Astrocyte of the cerebellum (primary cell): ENCODE data around the gene MEGF8.

Experiments
- DNase-seq: peaks from one replicate; pipeline ENCODE4 v3.0.0-alpha.2; 2011; ENCODE audit warnings: low read depth
- H3K4me3 ChIP-seq: 2 replicates; pipeline ENCODE4 v1.5.1; 2011; ENCODE audit warnings: mild to moderate bottlenecking, low read depth, low read length, moderate library complexity
- CTCF ChIP-seq: IDR thresholded peaks from 2 replicates; pipeline ENCODE4 v1.5.1; 2012; ENCODE audit warnings: low read length, low read depth, moderate library complexity, mild to moderate bottlenecking; ENCODE audit errors: missing control alignments
- in situ Hi-C: cut with HindIII; loops from 2 replicates; pipeline ENCODE4 v1.10.0; 2017; ENCODE audit warnings: low sequenced_read_pairs

MEGF8 gene

DNA sequence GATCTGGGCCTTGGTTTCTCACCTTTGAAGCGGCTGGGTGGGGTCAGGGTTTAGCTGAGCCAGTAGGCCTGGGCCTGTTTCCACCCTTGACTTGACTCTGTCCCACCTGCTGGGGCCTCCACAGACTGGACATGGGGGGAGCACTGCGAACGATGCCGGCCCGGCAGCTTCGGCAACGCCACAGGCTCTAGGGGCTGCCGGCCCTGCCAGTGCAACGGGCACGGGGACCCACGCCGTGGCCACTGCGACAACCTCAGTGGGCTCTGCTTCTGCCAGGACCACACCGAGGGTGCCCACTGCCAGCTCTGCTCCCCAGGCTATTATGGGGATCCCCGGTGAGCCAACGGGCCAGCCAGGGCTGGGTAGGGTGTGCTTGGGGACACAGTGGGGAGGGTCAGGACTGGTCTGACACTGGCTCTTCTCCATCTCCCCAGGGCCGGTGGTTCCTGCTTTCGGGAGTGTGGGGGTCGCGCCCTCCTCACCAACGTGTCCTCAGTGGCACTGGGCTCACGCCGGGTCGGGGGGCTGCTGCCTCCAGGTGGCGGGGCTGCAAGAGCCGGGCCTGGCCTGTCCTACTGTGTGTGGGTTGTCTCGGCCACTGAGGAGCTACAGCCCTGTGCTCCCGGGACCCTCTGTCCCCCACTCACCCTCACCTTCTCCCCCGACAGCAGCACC, 28.0 kb downstream of the MEGF8 start:
- H3K4me3 ChIP-seq, result no peak overlapping the region
- no peak for DNase-seq
- in situ Hi-C loops, result no loop called here
- TF ChIP-seq CTCF, result no peak

- DNase-seq, result no peak
- TF ChIP-seq CTCF, result no peak
- H3K4me3 ChIP-seq, result no peak overlapping the region
- in situ Hi-C loops, result no loop called here
Measured at GRCh38 chr19:42355896-42356295, 30.5 kb downstream of the MEGF8 start.

GRCh38 chr19:42356686-42357085, 31.3 kb downstream of the MEGF8 start:
- in situ Hi-C loops, result no loop called here
- no peak for TF ChIP-seq CTCF
- no peak overlapping the region for H3K4me3 ChIP-seq
- DNase-seq, result no peak

- DNase-seq, result no peak
- no peak overlapping the region for H3K4me3 ChIP-seq
- TF ChIP-seq CTCF, result no peak
- in situ Hi-C loops, result no loop called here
Measured at GRCh38 chr19:42357290-42357689, 31.9 kb downstream of the MEGF8 start.

GRCh38 chr19:42360787-42361544, 35.5 kb downstream of the MEGF8 start:
- TF ChIP-seq CTCF, result no peak

GRCh38 chr19:42361545-42361910, 36.1 kb downstream of the MEGF8 start:
- DNase-seq, result no peak
- no peak for TF ChIP-seq CTCF
- no peak overlapping the region for H3K4me3 ChIP-seq
- in situ Hi-C loops, result no loop called here

More at GRCh38 chr19:42360787-42361544, 35.5 kb downstream of the MEGF8 start:
- no peak overlapping the region for H3K4me3 ChIP-seq
- no peak for DNase-seq
- in situ Hi-C loops, result no loop called here
